MM.1S (cell line): ENCODE results near the gene CPXM1.

Experiments
- DNase-seq: peaks from one replicate; pipeline ENCODE4 v3.0.0-alpha.2; 2015
- H2AFZ ChIP-seq: fragments of 300-600 bp; sonication (generic); 2 replicates; pipeline ENCODE4 v1.6.0; 2016; ENCODE audit warnings: antibody characterized with exemption, low read length
- H3F3A ChIP-seq: fragments of 300-600 bp; sonication (generic); 2 replicates; pipeline ENCODE4 v1.6.1; 2016; ENCODE audit warnings: mild to moderate bottlenecking, antibody characterized with exemption, low read length, moderate library complexity, mixed read lengths; ENCODE audit not compliant: insufficient read depth
- H3K27ac ChIP-seq: fragments of 300-600 bp; sonication (generic); 2 replicates; pipeline ENCODE4 v1.5.1; 2016; ENCODE audit warnings: mild to moderate bottlenecking, low read length
- H3K27me3 ChIP-seq: fragments of 300-600 bp; sonication (generic); replicated peaks from 2 replicates; pipeline ENCODE4 v1.6.0; 2016; ENCODE audit warnings: low read length; ENCODE audit not compliant: insufficient read depth
- H3K36me3 ChIP-seq: fragments of 300-600 bp; sonication (generic); replicated peaks from 2 replicates; pipeline ENCODE4 v1.6.1; 2016; ENCODE audit warnings: mild to moderate bottlenecking, low read length, mixed read lengths; ENCODE audit not compliant: insufficient read depth
- H3K4me1 ChIP-seq: fragments of 300-600 bp; sonication (generic); 2 replicates; pipeline ENCODE4 v1.6.1; 2016; ENCODE audit warnings: low read length, mixed read lengths
- H3K4me2 ChIP-seq: fragments of 300-600 bp; sonication (generic); 2 replicates; pipeline ENCODE4 v1.6.0; 2016; ENCODE audit warnings: low read depth, low read length
- H3K4me3 ChIP-seq: fragments of 300-600 bp; sonication (generic); 2 replicates; pipeline ENCODE4 v1.5.1; 2016; ENCODE audit warnings: low read length, mixed read lengths
- H3K79me2 ChIP-seq: fragments of 300-600 bp; sonication (generic); 2 replicates; pipeline ENCODE4 v1.6.1; 2016; ENCODE audit warnings: mixed run types, low read length, mixed read lengths
- H3K9ac ChIP-seq: fragments of 300-600 bp; sonication (generic); 2 replicates; pipeline ENCODE4 v1.6.1; 2016; ENCODE audit warnings: low read length, mixed read lengths
- H3K9me2 ChIP-seq: fragments of 300-600 bp; sonication (generic); replicated peaks from 2 replicates; pipeline ENCODE4 v1.6.1; 2016; ENCODE audit warnings: mild to moderate bottlenecking, low read length, mixed read lengths; ENCODE audit not compliant: insufficient read depth
- H3K9me3 ChIP-seq: fragments of 300-600 bp; sonication (generic); replicated peaks from 2 replicates; pipeline ENCODE4 v1.6.1; 2016; ENCODE audit warnings: mild to moderate bottlenecking, low read length, mixed read lengths; ENCODE audit not compliant: insufficient read depth
- H4K20me1 ChIP-seq: fragments of 300-600 bp; sonication (generic); 2 replicates; pipeline ENCODE4 v1.6.1; 2016; ENCODE audit warnings: mild to moderate bottlenecking, low read length, moderate library complexity, mixed read lengths; ENCODE audit not compliant: insufficient read depth
- CTCF ChIP-seq: fragments of 300-600 bp; sonication (generic); IDR thresholded peaks from 2 replicates; pipeline ENCODE4 v1.5.1; 2016; ENCODE audit warnings: antibody characterized with exemption, low read length, mixed read lengths
- EZH2 ChIP-seq: fragments of 300-600 bp; sonication (generic); optimal IDR thresholded peaks from 2 replicates; pipeline ENCODE3; 2017; ENCODE audit warnings: low read depth, mild to moderate bottlenecking, antibody characterized with exemption, low read length, mixed read lengths
- EZH2phosphoT487 ChIP-seq: fragments of 300-600 bp; sonication (generic); IDR thresholded peaks from 2 replicates; pipeline ENCODE4 v1.6.1; 2018; ENCODE audit warnings: antibody characterized with exemption, low read length

The CPXM1 gene

GRCh38 chr20:2798095-2798805 lies 2.2 kb downstream of the CPXM1 start:
- H3K27ac ChIP-seq: no peak overlapping the region
- H3K9me3 ChIP-seq: no peaks in the 10 kb centered on the region
- no peak overlapping the region for H3K4me2 ChIP-seq
- no peak overlapping the region for H3K9ac ChIP-seq
- no peaks in the 10 kb centered on the region for H3K9me2 ChIP-seq
- no peaks in the 10 kb centered on the region for H3K79me2 ChIP-seq
- H3F3A ChIP-seq: no peaks in the 10 kb centered on the region
- no peak for TF ChIP-seq CTCF
- no peak for TF ChIP-seq EZH2phosphoT487
- no peak for TF ChIP-seq EZH2
- no peak overlapping the region for H3K4me3 ChIP-seq
- no peaks in the 10 kb centered on the region for H3K36me3 ChIP-seq
- no peaks in the 10 kb centered on the region for H4K20me1 ChIP-seq
- no peak for DNase-seq
- H2AFZ ChIP-seq: no peak overlapping the region
- no peaks in the 10 kb centered on the region for H3K4me1 ChIP-seq
- H3K27me3 ChIP-seq: peaks cover 85% of the 10 kb centered on the region

- no peak for DNase-seq
- no peak overlapping the region for H3K4me2 ChIP-seq
- H3K9ac ChIP-seq: no peak overlapping the region
- peaks cover 78% of the 10 kb centered on the region for H3K27me3 ChIP-seq
- no peaks in the 10 kb centered on the region for H3K4me1 ChIP-seq
- no peaks in the 10 kb centered on the region for H3K9me2 ChIP-seq
- no peak overlapping the region for H3K27ac ChIP-seq
- H3K4me3 ChIP-seq: no peak overlapping the region
- no peak for TF ChIP-seq EZH2
- TF ChIP-seq CTCF: no peak
- TF ChIP-seq EZH2phosphoT487: no peak
- H3K9me3 ChIP-seq: no peaks in the 10 kb centered on the region
- no peaks in the 10 kb centered on the region for H4K20me1 ChIP-seq
- no peak overlapping the region for H2AFZ ChIP-seq
- no peaks in the 10 kb centered on the region for H3K36me3 ChIP-seq
- H3F3A ChIP-seq: no peaks in the 10 kb centered on the region
- no peaks in the 10 kb centered on the region for H3K79me2 ChIP-seq
Measured at GRCh38 chr20:2797136-2797983, 3.1 kb downstream of the CPXM1 start.

- Histone ChIP-seq H3K27me3 (peaks cover 67% of the 10 kb centered on the region), H2AFZ (no peak overlapping the region), H3K9me2 (no peaks in the 10 kb centered on the region), H3K79me2 (no peaks in the 10 kb centered on the region), H3K9me3 (no peaks in the 10 kb centered on the region), H3K4me2 (no peak overlapping the region), H3K27ac (no peak overlapping the region), H4K20me1 (no peaks in the 10 kb centered on the region), H3K4me3 (no peak overlapping the region), H3K36me3 (no peaks in the 10 kb centered on the region), H3K4me1 (no peaks in the 10 kb centered on the region), H3F3A (no peaks in the 10 kb centered on the region), H3K9ac (no peak overlapping the region)
- DNase-seq: no peak
- no peak for TF ChIP-seq EZH2phosphoT487
- no peak for TF ChIP-seq EZH2
- TF ChIP-seq CTCF: no peak
Measured at GRCh38 chr20:2796011-2796660, 4.3 kb downstream of the CPXM1 start.
